Measurements from ENCODE around the gene ABHD17B. TPM values are rescaled to one million over a fixed set of nuclear protein-coding genes. Genes with fewer than 3 reads are reported as not detected.
"Not testable (repeated sequence)": the region's sequence is repeated elsewhere in the genome, so short reads cannot be mapped to it uniquely, and the experiment has no call there.

Gene ABHD17B
- total RNA-seq, 1 donor = 65.2 TPM

DNA sequence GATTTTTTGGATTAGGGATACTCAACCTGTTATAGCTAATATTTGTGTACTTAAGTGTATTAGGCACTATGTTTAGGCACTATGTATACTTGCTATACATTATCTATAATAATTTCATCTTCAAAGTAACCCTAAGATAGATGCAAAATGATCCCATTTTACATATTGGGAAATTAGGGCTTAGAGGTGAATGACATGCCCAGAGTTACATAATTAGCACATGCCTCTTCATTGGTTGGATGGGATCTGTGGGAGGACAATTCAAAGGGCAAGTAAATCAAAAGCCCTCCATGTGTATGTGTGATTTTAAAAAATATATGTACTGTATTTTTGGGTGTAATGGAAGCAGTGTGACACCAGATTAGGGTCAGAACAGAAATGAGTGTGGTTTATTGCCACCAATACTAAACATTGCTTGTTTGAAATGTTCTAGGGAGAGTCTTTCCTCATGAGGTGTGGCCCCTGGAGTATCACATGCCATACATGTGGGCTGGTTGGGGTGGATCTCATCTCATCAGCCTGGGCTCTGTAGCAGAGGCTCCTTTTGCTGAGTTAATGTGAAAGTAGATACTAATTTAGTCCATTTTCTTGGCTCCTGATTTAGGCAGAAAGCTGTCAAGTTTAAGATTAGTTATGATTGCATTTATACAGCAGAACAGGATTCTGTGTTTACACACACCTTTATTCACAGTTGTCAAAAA lies 6.0 kb upstream of the ABHD17B start:
- DNase-seq (ENCODE audit: low read depth in 2 of 3, low spot score in 2 of 3) = no peak

DNA sequence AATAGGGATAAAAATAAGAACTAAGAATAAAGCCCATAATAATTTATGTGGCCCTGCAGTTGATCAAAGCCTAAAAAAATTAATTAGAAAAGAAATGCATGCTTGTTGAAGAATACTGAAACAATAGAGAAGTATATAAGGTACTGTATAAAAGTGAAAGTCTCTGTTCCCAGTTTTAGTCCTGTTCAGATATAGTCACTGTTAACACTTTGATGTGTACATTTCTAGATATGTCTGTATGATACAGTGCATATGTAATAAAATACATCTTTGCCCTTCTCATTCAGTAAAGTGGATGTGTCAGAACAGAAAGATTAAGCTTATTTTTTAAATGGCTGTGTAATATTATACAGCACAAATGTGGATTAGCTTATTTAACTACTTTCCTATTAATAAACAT lies 4.5 kb upstream of the ABHD17B start:
- DNase-seq (ENCODE audit: low read depth in 2 of 3, low spot score in 2 of 3) = no peak

GRCh38 chr9:71911908-71912335 lies 929 bp upstream of the ABHD17B start:
- DNase-seq (ENCODE audit: low read depth in 2 of 3, low spot score in 2 of 3) = no peak

GRCh38 chr9:71910650-71911060 lies 338 bp downstream of the ABHD17B start:
- DNase-seq (ENCODE audit: low read depth in 2 of 3, low spot score in 2 of 3) = no peak

DNA sequence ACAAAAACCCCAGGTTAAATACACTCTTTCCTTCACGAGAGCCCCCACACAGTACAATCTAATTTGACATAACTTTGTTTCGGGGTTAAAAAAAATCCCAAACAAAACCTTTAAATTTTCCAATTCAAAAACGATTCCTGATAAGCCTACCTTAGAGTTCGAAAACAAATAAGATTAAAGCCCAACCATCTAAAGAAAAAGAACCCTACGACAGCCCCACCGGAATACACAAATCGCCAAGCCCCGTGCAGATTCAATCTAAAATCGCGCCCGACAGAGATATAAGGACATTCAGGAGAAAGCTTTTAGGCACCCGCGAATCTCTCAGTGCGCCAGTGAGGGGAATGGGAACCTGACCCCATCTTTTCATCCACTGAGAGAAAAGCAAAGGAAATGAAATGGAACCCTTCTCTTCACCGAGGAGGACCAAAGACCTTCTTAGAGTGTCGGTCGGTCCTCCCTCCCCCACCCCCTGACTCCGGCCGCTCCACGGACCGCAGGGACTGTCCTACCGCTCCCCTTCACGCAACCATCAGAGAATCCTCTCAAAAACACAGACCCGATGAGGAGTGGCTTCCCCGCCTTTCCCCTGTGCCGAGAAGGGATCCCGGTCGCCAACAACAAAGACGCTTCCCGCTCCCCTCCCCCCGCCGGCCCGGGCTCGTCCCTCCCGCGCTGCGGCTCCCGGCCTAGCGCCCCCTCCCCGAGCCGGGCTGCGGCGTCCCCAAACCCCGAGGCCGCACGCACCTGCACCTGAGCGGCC lies 925 bp downstream of the ABHD17B start:
- DNase-seq (ENCODE audit: low read depth in 2 of 3, low spot score in 2 of 3) = peak in 1 of 3 donors; percentile 43

DNA sequence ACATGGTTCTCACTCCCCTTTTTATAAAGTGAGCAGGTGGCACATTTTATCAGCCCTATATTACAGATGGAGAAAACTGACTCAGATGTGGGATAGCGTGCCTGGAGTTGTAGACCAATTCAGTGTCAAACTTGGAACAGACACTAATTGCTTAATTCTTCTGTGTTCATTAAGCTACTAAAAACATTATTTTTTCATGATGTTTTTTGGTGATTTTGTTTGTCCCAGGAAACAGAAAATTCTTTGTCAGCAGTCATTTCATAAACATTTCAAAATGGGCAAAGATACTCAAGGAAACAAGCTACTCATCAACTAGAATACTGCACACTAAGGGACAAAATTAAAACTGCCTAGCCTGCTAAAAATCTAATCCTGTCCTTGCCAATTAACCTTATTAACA lies 2.2 kb downstream of the ABHD17B start:
- no peak for DNase-seq (ENCODE audit: low read depth in 2 of 3, low spot score in 2 of 3)

GRCh38 chr9:71904076-71904475 lies 6.9 kb downstream of the ABHD17B start:
- no peak for DNase-seq (ENCODE audit: low read depth in 2 of 3, low spot score in 2 of 3)

DNA sequence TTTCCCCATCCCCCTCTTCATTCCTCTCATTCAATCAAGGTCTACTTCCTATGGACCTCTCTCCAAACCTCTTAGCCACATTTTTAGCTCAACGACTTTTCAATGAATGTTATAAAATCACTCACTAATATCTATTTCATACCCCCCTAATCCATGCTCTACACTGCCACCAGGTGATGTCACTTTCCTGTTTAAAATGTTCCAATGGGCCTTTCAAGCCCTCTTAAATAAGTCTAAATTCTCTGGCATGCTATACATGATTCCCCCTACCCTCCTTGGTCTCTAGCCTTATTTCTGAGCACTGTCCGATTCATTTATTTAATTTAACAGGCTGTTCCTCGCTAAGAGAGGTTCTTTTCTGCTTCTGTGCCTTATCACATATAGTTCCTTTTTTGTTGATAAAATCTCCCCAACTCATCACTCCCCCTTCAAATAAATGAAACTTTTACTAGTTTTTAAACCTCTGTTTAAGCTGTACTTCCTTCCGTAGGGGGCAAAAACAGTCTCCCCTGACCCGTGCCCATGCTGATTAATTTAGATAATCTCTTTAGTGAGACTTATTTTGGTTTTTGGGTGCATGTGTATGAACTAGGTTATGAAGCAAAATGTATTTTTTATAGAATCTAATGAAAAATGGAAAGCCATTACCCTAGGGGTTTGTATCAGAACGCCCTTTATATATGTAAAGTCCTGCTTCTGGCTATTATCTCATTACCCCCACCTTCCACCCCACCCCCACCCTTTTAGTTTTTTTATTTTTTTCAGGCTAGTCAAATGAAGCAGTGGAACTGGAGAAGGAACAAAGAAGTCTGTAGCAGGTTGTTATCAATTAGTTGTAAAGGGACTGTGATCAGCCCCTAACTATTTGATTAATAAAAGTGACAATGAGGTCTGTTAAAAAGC lies 9.0 kb downstream of the ABHD17B start:
- peak in 1 of 3 donors; percentile 42 for DNase-seq (ENCODE audit: low read depth in 2 of 3, low spot score in 2 of 3)

- DNase-seq (ENCODE audit: low read depth in 2 of 3, low spot score in 2 of 3) = not testable (repeated sequence)
These were observed 12.2 kb downstream of the ABHD17B start for GRCh38 chr9:71898756-71899155.

GRCh38 chr9:71897577-71897976 lies 13.4 kb downstream of the ABHD17B start:
- peak in 2 of 3 donors; percentile 76 to 88 for DNase-seq (ENCODE audit: low read depth in 2 of 3, low spot score in 2 of 3)

DNA sequence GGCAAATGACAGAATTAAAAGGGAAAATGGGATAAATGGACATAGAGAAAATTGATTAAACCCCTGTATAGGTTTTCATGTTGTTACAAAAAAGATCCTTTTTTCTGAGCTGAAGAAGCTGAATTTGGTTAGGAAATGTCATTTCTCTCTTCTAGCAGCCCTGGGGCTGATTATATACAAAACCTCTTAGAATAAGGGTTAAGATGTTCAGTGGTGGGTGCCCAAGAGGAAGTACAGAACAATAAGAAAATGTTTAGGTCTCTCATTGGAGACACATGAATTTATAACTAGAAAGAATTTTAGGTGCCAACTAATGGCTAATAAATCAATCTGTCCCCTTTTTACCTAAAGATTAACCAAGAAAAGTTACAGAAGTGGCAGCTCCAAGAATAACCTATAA lies 14.2 kb downstream of the ABHD17B start:
- DNase-seq (ENCODE audit: low read depth in 2 of 3, low spot score in 2 of 3) = no peak

DNA sequence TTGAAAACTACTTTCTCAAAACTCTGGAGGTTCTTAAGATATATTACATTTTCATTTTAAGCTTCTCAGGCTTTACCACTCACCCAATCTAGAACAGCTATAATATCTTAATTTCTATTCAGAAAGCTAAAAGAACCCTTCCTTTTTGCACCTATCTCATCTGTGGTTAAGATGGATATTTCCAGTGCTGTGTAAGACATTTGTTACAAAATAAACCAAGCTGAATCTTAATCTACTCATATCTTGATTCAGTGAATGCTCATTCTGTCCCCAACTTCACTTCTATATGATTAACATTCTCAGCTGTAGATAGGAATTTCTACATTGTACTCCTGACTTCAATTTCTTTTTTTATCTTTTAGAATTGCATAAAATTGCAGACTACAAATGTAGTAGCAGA lies 15.0 kb downstream of the ABHD17B start:
- DNase-seq (ENCODE audit: low read depth in 2 of 3, low spot score in 2 of 3) = no peak

DNA sequence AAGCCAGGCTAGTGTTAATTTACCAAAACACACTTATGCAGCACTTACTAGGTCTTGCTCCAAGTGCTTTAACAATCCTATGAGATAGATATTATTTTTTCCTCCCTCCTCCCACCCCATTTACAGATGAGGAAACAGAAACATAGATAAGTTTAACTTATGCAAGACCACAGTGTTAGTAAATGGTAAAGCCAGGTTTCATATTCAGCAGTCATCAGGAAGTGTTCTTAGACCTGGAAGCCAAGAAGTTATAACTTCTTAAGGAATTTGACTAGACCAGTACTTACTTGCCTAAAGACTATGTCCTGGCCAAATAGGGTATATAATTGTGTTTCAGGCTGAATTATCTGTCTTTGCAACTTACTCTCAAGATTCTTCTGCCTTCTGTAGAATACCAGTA lies 15.9 kb downstream of the ABHD17B start:
- no peak for DNase-seq (ENCODE audit: low read depth in 2 of 3, low spot score in 2 of 3)

- no peak for DNase-seq (ENCODE audit: low read depth in 2 of 3, low spot score in 2 of 3)
These were observed 19.3 kb downstream of the ABHD17B start for GRCh38 chr9:71891557-71892189.

- DNase-seq (ENCODE audit: low read depth in 2 of 3, low spot score in 2 of 3) = no peak
These were observed 20.8 kb downstream of the ABHD17B start for GRCh38 chr9:71890042-71890679.

- DNase-seq (ENCODE audit: low read depth in 2 of 3, low spot score in 2 of 3) = no peak
These were observed 23.6 kb downstream of the ABHD17B start for GRCh38 chr9:71887362-71887761.

DNA sequence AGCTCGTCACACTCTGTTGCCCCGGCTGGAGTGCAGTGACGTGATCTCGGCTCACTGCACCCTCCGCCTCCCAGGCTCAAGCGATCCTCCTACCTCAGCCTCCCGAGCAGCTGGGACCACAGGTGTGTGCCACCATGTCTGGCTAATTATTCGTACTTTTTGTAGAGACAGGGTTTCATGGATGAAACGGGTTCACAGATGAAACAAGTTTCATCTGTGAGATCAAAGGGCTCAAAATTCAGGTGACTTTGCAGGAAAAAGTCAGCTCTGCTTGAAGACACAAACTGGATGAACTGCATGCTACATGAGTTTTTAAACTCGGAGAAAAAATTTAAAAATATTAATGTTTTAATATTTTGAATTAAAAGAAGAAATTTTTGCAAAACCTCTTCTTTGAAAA lies 24.5 kb downstream of the ABHD17B start:
- no peak for DNase-seq (ENCODE audit: low read depth in 2 of 3, low spot score in 2 of 3)

DNA sequence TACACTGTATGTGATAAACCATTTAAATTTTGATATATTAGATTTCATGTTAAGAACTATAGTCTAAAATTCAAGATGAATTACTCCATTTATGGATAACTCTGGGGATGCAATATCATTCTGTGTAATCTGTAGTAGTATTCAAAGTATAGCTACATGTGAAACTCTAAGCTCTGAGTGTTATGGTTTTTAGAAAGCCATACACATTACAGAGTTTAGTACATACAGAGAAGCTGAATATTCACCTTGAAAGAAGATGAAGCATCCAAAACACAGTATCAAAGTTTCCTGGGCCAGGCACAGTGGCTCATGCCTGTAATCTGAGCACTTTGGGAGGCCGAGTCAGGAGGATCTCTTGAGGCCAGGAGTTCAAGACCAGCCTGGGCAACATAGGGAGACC lies 25.0 kb downstream of the ABHD17B start:
- no peak for DNase-seq (ENCODE audit: low read depth in 2 of 3, low spot score in 2 of 3)

DNA sequence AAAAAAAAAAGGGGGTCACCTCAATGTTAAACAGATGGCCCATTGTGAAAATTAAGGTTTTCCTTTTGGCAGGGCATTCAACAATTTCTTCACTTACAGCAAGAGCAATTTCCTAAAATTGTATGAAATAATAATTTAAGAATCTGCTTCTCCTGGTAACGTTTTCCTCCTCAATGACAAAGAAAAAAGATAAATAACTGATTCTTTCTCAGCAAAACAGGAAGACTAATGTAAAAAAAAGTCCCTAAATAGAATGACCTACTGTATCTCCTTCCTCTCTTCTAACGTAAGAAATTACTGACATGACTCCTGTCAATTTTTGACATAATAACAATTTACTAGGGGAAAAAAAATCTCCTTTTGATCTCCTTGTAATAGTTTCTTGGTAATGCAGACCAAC lies 25.5 kb downstream of the ABHD17B start:
- DNase-seq (ENCODE audit: low read depth in 2 of 3, low spot score in 2 of 3) = no peak

DNA sequence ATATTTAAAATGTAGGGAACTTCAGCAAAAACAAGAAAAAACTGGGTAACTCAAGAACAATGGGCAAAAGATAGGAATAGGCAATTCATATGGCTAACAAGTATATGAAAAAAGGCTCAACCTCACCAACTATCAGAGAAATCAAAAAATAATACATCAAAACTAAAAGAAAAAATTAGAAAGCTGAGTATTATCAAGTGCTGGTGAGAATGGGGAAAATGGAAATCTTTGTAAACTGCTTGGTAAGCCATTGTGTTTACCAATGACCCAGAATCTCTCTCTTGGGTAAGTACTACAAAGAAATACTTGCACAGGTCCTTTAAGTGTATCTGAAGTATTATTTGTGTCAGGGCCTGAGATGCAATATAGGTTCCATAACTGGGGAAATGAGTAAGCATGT lies 27.0 kb downstream of the ABHD17B start:
- DNase-seq (ENCODE audit: low read depth in 2 of 3, low spot score in 2 of 3) = no peak

Measured in hematopoietic multipotent progenitor cell (in vitro differentiated cells).